GM19238 (cell line): ENCODE results near the gene KLHL2.
"Not testable (repeated sequence)": the region's sequence is repeated elsewhere in the genome, so short reads cannot be mapped to it uniquely, and the experiment has no call there.

Source experiments
- DNase-seq: peaks from one replicate; pipeline ENCODE4 v3.0.0; 2011; ENCODE audit warnings: low spot score; ENCODE audit not compliant: insufficient read length

The KLHL2 gene

GRCh38 chr4:165201806-165202205 is 5.6 kb upstream of the KLHL2 start:
- no peak for DNase-seq

GRCh38 chr4:165203541-165204461 is 3.6 kb upstream of the KLHL2 start:
- DNase-seq: no peak

- no peak for DNase-seq
Measured at GRCh38 chr4:165204462-165204830, 2.9 kb upstream of the KLHL2 start.

GRCh38 chr4:165207016-165207430 is 338 bp upstream of the KLHL2 start:
- DNase-seq: no peak

- no peak for DNase-seq
Measured at GRCh38 chr4:165208221-165208652, 876 bp downstream of the KLHL2 start.

- no peak for DNase-seq
Measured at GRCh38 chr4:165208741-165209388, 1.5 kb downstream of the KLHL2 start.

- DNase-seq: no peak
Measured at GRCh38 chr4:165209796-165210195, 2.4 kb downstream of the KLHL2 start.

GRCh38 chr4:165210566-165210965 is 3.2 kb downstream of the KLHL2 start:
- no peak for DNase-seq

GRCh38 chr4:165212647-165213046 is 5.3 kb downstream of the KLHL2 start:
- not testable (repeated sequence) for DNase-seq

- not testable (repeated sequence) for DNase-seq
Measured at GRCh38 chr4:165213404-165213803, 6.0 kb downstream of the KLHL2 start.

- not testable (repeated sequence) for DNase-seq
Measured at GRCh38 chr4:165213991-165214709, 6.8 kb downstream of the KLHL2 start.

GRCh38 chr4:165215034-165215751 is 7.8 kb downstream of the KLHL2 start:
- DNase-seq: not testable (repeated sequence)

- not testable (repeated sequence) for DNase-seq
Measured at GRCh38 chr4:165215761-165216487, 8.6 kb downstream of the KLHL2 start.

- DNase-seq: no peak
Measured at GRCh38 chr4:165217325-165217724, 10.0 kb downstream of the KLHL2 start.

GRCh38 chr4:165221306-165221705 is 13.9 kb downstream of the KLHL2 start:
- not testable (repeated sequence) for DNase-seq

- DNase-seq: not testable (repeated sequence)
Measured at GRCh38 chr4:165221993-165222650, 14.8 kb downstream of the KLHL2 start.

GRCh38 chr4:165222651-165222994 is 15.3 kb downstream of the KLHL2 start:
- no peak for DNase-seq

- DNase-seq: not testable (repeated sequence)
Measured at GRCh38 chr4:165227401-165227800, 20.0 kb downstream of the KLHL2 start.

- DNase-seq: not testable (repeated sequence)
Measured at GRCh38 chr4:165229490-165230200, 22.3 kb downstream of the KLHL2 start.
